Esophagus squamous epithelium (tissue), 5 donors: Measurements from ENCODE around the gene PASD1. TPM values are rescaled to one million over a fixed set of nuclear protein-coding genes. Genes with fewer than 3 reads are reported as not detected.
A peak's percentile ranks its signal among the peaks of the same experiment; 100 is the strongest.

Experiments used
- DNase-seq: peaks from one replicate; lab custom pipeline; 2025; lab: John Stamatoyannopoulos, UW
- H3K27ac ChIP-seq, 4 donors: fragments of 200-600 bp; sonication (generic); one replicate each; pipeline ENCODE4 v1.5.1; 2016 to 2019; ENCODE audit warnings: mild to moderate bottlenecking in 1 of 4
- H3K27me3 ChIP-seq, 4 donors: fragments of 200-600 bp; sonication (generic); 1 replicate in 3 of 4; 2 replicates in 1 of 4; pipeline versions ENCODE4 v1.5.1 to v1.6.0; 2017 to 2021; ENCODE audit warnings: antibody characterized with exemption in 1 of 4
- H3K36me3 ChIP-seq, 3 donors: fragments of 200-600 bp; sonication (generic); one replicate each; pipeline ENCODE4 v1.5.1; 2016 to 2019
- H3K4me1 ChIP-seq, 3 donors: fragments of 200-600 bp; sonication (generic); one replicate each; pipeline ENCODE4 v1.5.1; 2017 to 2019
- H3K4me3 ChIP-seq, 4 donors: fragments of 200-600 bp; sonication (generic); 1 replicate in 3 of 4; 2 replicates in 1 of 4; pipeline ENCODE4 v1.5.1; 2016 to 2019; ENCODE audit warnings: mild to moderate bottlenecking in 2 of 4, moderate library complexity in 1 of 4
- H3K9me3 ChIP-seq, 3 donors: fragments of 200-600 bp; sonication (generic); one replicate each; pipeline ENCODE4 v1.5.1; 2016 to 2019
- POLR2A ChIP-seq, 4 donors: fragments of 450-650 bp; IDR thresholded peaks; one replicate each; pipeline ENCODE4 v1.6.1; 2017; ENCODE audit warnings: antibody characterized with exemption in 4 of 4, mild to moderate bottlenecking in 4 of 4, moderate library complexity in 3 of 4
- WGBS, 2 donors: methylation state at CpG; one replicate each; pipeline ENCODE4 v1.1.5; 2018; 5-methylcytosine and 5-hydroxymethylcytosine counted together
- intact Hi-C: fragments of 100-400 bp; cut with DNase I; formaldehyde crosslinking; loops from one replicate; pipeline ENCODE4 v1.15.0; 2022
- total RNA-seq, 4 donors: library from RNA; depleted of rRNA; stranded (reverse); fragments of >200 nt; gene quantifications; one replicate each; pipeline ENCODE4 v1.1.0, GENCODE V29; 2016
- TF ChIP-seq, protein P1 (sequence below), 6 experiments: fragments of 450-650 bp in 4 of 6; fragments of 200-600 bp in 2 of 6; sonication (generic) in 2 of 6; IDR thresholded peaks; one replicate each; pipeline ENCODE4 v1.5.1; 2016 to 2019; ENCODE audit warnings: antibody characterized with exemption in 6 of 6, mild to moderate bottlenecking in 4 of 6, moderate library complexity in 4 of 6
- donor health status: DM: yes; HTN: yes; CAD: no.

The PASD1 gene
- total RNA-seq, 4 donors from 2014 or later = not detected

GRCh38 chrX:151676196-151676595 lies 112.7 kb downstream of the PASD1 start:
- intact Hi-C loops = no loop called here
- DNase-seq = no peak
- TF ChIP-seq, protein P1, sequence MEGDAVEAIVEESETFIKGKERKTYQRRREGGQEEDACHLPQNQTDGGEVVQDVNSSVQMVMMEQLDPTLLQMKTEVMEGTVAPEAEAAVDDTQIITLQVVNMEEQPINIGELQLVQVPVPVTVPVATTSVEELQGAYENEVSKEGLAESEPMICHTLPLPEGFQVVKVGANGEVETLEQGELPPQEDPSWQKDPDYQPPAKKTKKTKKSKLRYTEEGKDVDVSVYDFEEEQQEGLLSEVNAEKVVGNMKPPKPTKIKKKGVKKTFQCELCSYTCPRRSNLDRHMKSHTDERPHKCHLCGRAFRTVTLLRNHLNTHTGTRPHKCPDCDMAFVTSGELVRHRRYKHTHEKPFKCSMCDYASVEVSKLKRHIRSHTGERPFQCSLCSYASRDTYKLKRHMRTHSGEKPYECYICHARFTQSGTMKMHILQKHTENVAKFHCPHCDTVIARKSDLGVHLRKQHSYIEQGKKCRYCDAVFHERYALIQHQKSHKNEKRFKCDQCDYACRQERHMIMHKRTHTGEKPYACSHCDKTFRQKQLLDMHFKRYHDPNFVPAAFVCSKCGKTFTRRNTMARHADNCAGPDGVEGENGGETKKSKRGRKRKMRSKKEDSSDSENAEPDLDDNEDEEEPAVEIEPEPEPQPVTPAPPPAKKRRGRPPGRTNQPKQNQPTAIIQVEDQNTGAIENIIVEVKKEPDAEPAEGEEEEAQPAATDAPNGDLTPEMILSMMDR (IDR thresholded peaks at IDR 0.05) = no peak
- TF ChIP-seq POLR2A (IDR thresholded peaks at IDR 0.05) = no peak
- H3K27ac ChIP-seq = no peak overlapping the region
- H3K36me3 ChIP-seq = no peaks in the 10 kb centered on the region
- no peaks in the 10 kb centered on the region for H3K4me1 ChIP-seq
- no peaks in the 10 kb centered on the region for H3K27me3 ChIP-seq
- H3K9me3 ChIP-seq = no peaks in the 10 kb centered on the region
- WGBS, 2 donors = 58 to 83% methylated on average over 1 to 4 of the region's 4 CpGs
- H3K4me3 ChIP-seq = no peak overlapping the region

- WGBS, 2 donors = 50 to 66% methylated on average over 4 to 5 of the region's 5 CpGs
These were observed 116.4 kb downstream of the PASD1 start for GRCh38 chrX:151679798-151680402.

DNA sequence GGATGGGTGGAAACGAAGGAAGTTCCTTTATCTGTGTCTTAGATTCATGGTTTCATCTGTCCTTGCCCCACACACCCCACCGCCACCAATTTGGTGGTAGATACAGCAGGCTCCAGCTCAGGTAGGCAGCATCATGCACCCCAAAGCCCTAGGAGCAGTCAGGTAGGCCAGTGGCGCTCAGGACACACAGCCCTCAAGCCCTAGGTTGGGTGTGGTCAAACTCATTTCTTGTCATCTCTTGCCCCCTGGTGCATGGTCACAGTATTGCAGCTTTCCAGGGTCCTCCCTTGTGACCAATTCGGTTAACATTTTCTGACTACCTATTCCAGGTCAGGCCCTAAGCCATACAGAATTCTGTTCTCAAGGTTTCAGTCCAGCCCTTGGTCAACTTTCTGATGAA lies 117.3 kb downstream of the PASD1 start:
- H3K4me1 ChIP-seq = no peaks in the 10 kb centered on the region
- no peak overlapping the region for H3K4me3 ChIP-seq
- TF ChIP-seq, protein P1 (IDR thresholded peaks at IDR 0.05) = peak in 5 of 6 experiments; percentile 52 to 70 (median 63)
- TF ChIP-seq POLR2A (IDR thresholded peaks at IDR 0.05) = no peak
- 23 to 47% methylated on average over 2 to 3 of the region's 4 CpGs for WGBS, 2 donors
- no peaks in the 10 kb centered on the region for H3K9me3 ChIP-seq
- DNase-seq = no peak
- intact Hi-C loops = loop anchor here (5.0 kb wide), 1 partner anchor 529 kb away; no protein-coding TSS in a partner anchor
- H3K27ac ChIP-seq = no peak overlapping the region
- H3K27me3 ChIP-seq = no peaks in the 10 kb centered on the region
- no peaks in the 10 kb centered on the region for H3K36me3 ChIP-seq

More at GRCh38 chrX:151679798-151680402, 116.4 kb downstream of the PASD1 start:
- Histone ChIP-seq H3K27me3 (no peaks in the 10 kb centered on the region), H3K4me1 (no peaks in the 10 kb centered on the region), H3K9me3 (no peaks in the 10 kb centered on the region), H3K27ac (no peak overlapping the region), H3K4me3 (no peak overlapping the region), H3K36me3 (no peaks in the 10 kb centered on the region)
- intact Hi-C loops = loop anchor here (5.0 kb wide), 1 partner anchor 528 kb away; no protein-coding TSS in a partner anchor
- DNase-seq = no peak
- TF ChIP-seq, protein P1 (IDR thresholded peaks at IDR 0.05) = no peak
- TF ChIP-seq POLR2A (IDR thresholded peaks at IDR 0.05) = no peak

DNA sequence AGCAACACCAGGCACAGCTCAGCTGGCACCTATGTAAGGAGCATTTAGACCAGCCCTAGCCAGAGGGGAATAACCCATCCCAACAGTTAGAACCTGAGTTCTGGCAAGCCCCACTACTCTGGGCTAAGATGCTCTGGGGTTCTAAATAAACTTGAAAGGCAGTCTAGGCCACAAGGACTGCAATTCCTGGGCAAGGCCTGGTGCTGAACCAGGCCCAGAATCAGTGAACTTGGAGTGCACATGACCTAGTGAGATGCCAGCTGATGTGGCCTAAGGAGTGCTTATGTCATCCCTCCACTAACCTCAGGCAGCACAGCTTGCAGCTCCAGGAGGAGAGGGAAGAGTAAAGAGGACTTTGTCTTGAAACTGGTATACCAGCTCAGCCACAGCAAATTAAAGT lies 124.2 kb downstream of the PASD1 start:
- Histone ChIP-seq H3K9me3 (no peaks in the 10 kb centered on the region), H3K27ac (no peak overlapping the region), H3K4me3 (no peak overlapping the region), H3K27me3 (no peaks in the 10 kb centered on the region), H3K4me1 (no peaks in the 10 kb centered on the region), H3K36me3 (no peaks in the 10 kb centered on the region)
- no peak for DNase-seq
- TF ChIP-seq POLR2A (IDR thresholded peaks at IDR 0.05) = no peak
- TF ChIP-seq, protein P1 (IDR thresholded peaks at IDR 0.05) = no peak
- intact Hi-C loops = no loop called here

GRCh38 chrX:151688695-151689094 lies 125.2 kb downstream of the PASD1 start:
- intact Hi-C loops = no loop called here
- TF ChIP-seq POLR2A (IDR thresholded peaks at IDR 0.05) = no peak
- TF ChIP-seq, protein P1 (IDR thresholded peaks at IDR 0.05) = no peak
- DNase-seq = no peak
- Histone ChIP-seq H3K4me1 (no peaks in the 10 kb centered on the region), H3K27me3 (peaks cover 0 to 3% (median 0%) of the 10 kb centered on the region in 4 donors), H3K9me3 (no peaks in the 10 kb centered on the region), H3K4me3 (no peak overlapping the region), H3K27ac (no peak overlapping the region), H3K36me3 (no peaks in the 10 kb centered on the region)
